ENCODE measurements around the gene DCC. TPM values are rescaled to one million over a fixed set of nuclear protein-coding genes. Genes with fewer than 3 reads are reported as not detected.
A peak's percentile ranks its signal among the peaks of the same experiment; 100 is the strongest.

Gene DCC, protein sequence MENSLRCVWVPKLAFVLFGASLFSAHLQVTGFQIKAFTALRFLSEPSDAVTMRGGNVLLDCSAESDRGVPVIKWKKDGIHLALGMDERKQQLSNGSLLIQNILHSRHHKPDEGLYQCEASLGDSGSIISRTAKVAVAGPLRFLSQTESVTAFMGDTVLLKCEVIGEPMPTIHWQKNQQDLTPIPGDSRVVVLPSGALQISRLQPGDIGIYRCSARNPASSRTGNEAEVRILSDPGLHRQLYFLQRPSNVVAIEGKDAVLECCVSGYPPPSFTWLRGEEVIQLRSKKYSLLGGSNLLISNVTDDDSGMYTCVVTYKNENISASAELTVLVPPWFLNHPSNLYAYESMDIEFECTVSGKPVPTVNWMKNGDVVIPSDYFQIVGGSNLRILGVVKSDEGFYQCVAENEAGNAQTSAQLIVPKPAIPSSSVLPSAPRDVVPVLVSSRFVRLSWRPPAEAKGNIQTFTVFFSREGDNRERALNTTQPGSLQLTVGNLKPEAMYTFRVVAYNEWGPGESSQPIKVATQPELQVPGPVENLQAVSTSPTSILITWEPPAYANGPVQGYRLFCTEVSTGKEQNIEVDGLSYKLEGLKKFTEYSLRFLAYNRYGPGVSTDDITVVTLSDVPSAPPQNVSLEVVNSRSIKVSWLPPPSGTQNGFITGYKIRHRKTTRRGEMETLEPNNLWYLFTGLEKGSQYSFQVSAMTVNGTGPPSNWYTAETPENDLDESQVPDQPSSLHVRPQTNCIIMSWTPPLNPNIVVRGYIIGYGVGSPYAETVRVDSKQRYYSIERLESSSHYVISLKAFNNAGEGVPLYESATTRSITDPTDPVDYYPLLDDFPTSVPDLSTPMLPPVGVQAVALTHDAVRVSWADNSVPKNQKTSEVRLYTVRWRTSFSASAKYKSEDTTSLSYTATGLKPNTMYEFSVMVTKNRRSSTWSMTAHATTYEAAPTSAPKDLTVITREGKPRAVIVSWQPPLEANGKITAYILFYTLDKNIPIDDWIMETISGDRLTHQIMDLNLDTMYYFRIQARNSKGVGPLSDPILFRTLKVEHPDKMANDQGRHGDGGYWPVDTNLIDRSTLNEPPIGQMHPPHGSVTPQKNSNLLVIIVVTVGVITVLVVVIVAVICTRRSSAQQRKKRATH (N-terminal part only)
- total RNA-seq (1 to 10 TPM; 4.6 to 5.3 TPM), polyA plus RNA-seq (under 1 TPM; 0.16 to 0.28 TPM)
- long read RNA-seq, donor 1 = 0 reads
- long read RNA-seq, donor 2 = 0 reads
- long read RNA-seq, donor 3 = 0 reads
- long read RNA-seq, donor 4 = 0 reads
- long read RNA-seq, donor 5 = 0 reads

- no peaks in the 10 kb centered on the region for H3K36me3 ChIP-seq (ENCODE audit: control insufficient read depth in 4 of 4, insufficient read depth in 4 of 4, low read length in 4 of 4)
- TF ChIP-seq, protein P1, sequence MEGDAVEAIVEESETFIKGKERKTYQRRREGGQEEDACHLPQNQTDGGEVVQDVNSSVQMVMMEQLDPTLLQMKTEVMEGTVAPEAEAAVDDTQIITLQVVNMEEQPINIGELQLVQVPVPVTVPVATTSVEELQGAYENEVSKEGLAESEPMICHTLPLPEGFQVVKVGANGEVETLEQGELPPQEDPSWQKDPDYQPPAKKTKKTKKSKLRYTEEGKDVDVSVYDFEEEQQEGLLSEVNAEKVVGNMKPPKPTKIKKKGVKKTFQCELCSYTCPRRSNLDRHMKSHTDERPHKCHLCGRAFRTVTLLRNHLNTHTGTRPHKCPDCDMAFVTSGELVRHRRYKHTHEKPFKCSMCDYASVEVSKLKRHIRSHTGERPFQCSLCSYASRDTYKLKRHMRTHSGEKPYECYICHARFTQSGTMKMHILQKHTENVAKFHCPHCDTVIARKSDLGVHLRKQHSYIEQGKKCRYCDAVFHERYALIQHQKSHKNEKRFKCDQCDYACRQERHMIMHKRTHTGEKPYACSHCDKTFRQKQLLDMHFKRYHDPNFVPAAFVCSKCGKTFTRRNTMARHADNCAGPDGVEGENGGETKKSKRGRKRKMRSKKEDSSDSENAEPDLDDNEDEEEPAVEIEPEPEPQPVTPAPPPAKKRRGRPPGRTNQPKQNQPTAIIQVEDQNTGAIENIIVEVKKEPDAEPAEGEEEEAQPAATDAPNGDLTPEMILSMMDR (IDR thresholded peaks at IDR 0.05; ENCODE audit: control extremely low read depth, extremely low read depth) = no peak
- 1 to 3% methylated on average over 27 of the region's 27 CpGs for WGBS, 2 donors
- peaks cover 7 to 63% (median 35%) of the 10 kb centered on the region in 3 donors for H3K27me3 ChIP-seq (ENCODE audit: control insufficient read depth in 3 of 3, insufficient read depth in 3 of 3, low read length in 2 of 3)
- no peak within 1 kb of the TSS for H3K9ac ChIP-seq (ENCODE audit: insufficient read depth in 1 of 2, low read length in 2 of 2)
- peak; percentile 79 to 89 (median 82) for DNase-seq
- ATAC-seq (ENCODE audit: insufficient read depth, low FRiP score) = no peak
- H3K9me3 ChIP-seq (ENCODE audit: control insufficient read depth in 4 of 4, insufficient read depth in 3 of 4, low read length in 3 of 4) = peaks cover 0 to 11% (median 2%) of the 10 kb centered on the region in 4 donors
- no peak within 1 kb of the TSS for H3K4me3 ChIP-seq
- H3K4me1 ChIP-seq (ENCODE audit: control insufficient read depth in 5 of 5, insufficient read depth in 5 of 5, low read length in 5 of 5) = peaks cover 0 to 30% (median 0%) of the 10 kb centered on the region in 5 donors
- no peak within 1 kb of the TSS for H3K27ac ChIP-seq (ENCODE audit: low read depth in 1 of 2, low read length in 1 of 2)
Measured at GRCh38 chr18:52339891-52340371, at the start of gene DCC. Gene DCC, plus strand, starts transcription at chr18:52340197. Its CDS starts 591 bp downstream, at chr18:52340788.

DNA sequence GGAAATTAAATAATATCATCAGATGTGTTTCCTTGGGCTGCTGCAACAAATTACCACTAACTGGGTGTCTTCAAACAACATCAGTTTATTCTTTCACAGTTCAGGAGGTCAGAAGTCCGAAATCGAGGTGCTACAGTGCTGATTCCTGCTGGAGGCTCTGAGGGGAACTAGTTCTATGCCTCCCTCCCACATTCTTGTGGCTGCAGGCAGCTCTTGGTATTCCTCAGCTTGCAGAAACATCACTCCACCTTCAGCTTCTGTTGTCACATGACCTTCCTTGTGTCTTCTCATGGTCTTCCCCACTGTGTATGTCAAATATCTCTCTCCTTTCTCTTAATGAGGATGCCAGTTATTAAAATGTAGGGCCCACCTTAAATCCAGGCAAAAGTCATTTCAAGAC is 29.3 kb upstream of the DCC start:
- WGBS, 2 donors = 51 to 64% methylated on average over 2 of the region's 2 CpGs
- no peaks in the 10 kb centered on the region for H3K36me3 ChIP-seq (ENCODE audit: control insufficient read depth in 4 of 4, insufficient read depth in 4 of 4, low read length in 4 of 4)
- ATAC-seq (ENCODE audit: insufficient read depth, low FRiP score) (no peak), DNase-seq (no peak)
- H3K27me3 ChIP-seq (ENCODE audit: control insufficient read depth in 3 of 3, insufficient read depth in 3 of 3, low read length in 2 of 3) = no peaks in the 10 kb centered on the region
- no peak overlapping the region for H3K4me3 ChIP-seq
- H3K27ac ChIP-seq (ENCODE audit: low read depth in 1 of 2, low read length in 1 of 2) = no peak overlapping the region
- no peak overlapping the region for H3K9ac ChIP-seq (ENCODE audit: insufficient read depth in 1 of 2, low read length in 2 of 2)
- H3K4me1 ChIP-seq (ENCODE audit: control insufficient read depth in 5 of 5, insufficient read depth in 5 of 5, low read length in 5 of 5) = no peaks in the 10 kb centered on the region
- H3K9me3 ChIP-seq (ENCODE audit: control insufficient read depth in 4 of 4, insufficient read depth in 3 of 4, low read length in 3 of 4) = no peaks in the 10 kb centered on the region
- TF ChIP-seq, protein P1 (IDR thresholded peaks at IDR 0.05; ENCODE audit: control extremely low read depth, extremely low read depth) = no peak

DNA sequence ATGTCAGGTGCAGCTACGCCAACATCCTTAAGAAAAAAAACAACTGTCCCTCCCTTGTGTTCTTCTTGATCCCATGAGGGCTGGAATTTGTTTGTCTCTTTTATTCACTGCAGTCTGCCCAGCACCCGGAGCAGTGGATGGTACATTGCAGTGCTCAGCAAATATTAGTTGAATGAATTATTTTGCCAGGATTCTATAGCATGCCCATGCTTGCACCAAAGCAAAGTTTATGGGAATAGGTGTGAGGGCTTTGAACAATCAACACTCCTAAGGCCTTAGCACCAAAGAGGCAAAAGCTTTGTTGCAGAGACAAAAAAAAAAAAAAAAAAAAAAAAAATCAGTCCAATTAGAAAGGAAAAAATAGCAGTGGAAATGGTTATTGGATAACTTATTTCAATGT is 28.7 kb upstream of the DCC start:
- H3K27ac ChIP-seq (ENCODE audit: low read depth in 1 of 2, low read length in 1 of 2) = no peak overlapping the region
- no peaks in the 10 kb centered on the region for H3K4me1 ChIP-seq (ENCODE audit: control insufficient read depth in 5 of 5, insufficient read depth in 5 of 5, low read length in 5 of 5)
- no peak for ATAC-seq (ENCODE audit: insufficient read depth, low FRiP score)
- no peak for DNase-seq
- 83% methylated on average over 2 of the region's 2 CpGs for WGBS, 2 donors
- no peak overlapping the region for H3K4me3 ChIP-seq
- no peak overlapping the region for H3K9ac ChIP-seq (ENCODE audit: insufficient read depth in 1 of 2, low read length in 2 of 2)
- H3K27me3 ChIP-seq (ENCODE audit: control insufficient read depth in 3 of 3, insufficient read depth in 3 of 3, low read length in 2 of 3) = no peaks in the 10 kb centered on the region
- no peaks in the 10 kb centered on the region for H3K36me3 ChIP-seq (ENCODE audit: control insufficient read depth in 4 of 4, insufficient read depth in 4 of 4, low read length in 4 of 4)
- TF ChIP-seq, protein P1 (IDR thresholded peaks at IDR 0.05; ENCODE audit: control extremely low read depth, extremely low read depth) = no peak
- H3K9me3 ChIP-seq (ENCODE audit: control insufficient read depth in 4 of 4, insufficient read depth in 3 of 4, low read length in 3 of 4) = peaks cover 0 to 2% (median 0%) of the 10 kb centered on the region in 4 donors

Data from lung (tissue), 16 donors.